ENCODE measurements around the gene PRMT7.

- TF ChIP-seq POLR2AphosphoS5 (IDR thresholded peaks at IDR 0.05) (no peak), CTCF (IDR thresholded peaks at IDR 0.05) (no peak)
These were observed 34.6 kb downstream of the PRMT7 start for GRCh38 chr16:68345351-68345810.

Measured in gastroesophageal sphincter (tissue), 3 donors.